ENCODE measurements around the gene ASPG. TPM values are rescaled to one million over a fixed set of nuclear protein-coding genes. Genes with fewer than 3 reads are reported as not detected.

ASPG gene
- total RNA-seq, 2 donors from 2014 or later = 1.3 to 3.2 TPM

GRCh38 chr14:104091061-104091926 is 5.8 kb downstream of the ASPG start:
- DNase-seq (ENCODE audit: low spot score) = peak; percentile 64
- intact Hi-C loops (cut with DNase I) = loop anchor here in 1 of 2 donors (10.0 kb wide), 1 partner anchor 474 kb away; no protein-coding TSS in a partner anchor

GRCh38 chr14:104091927-104092771 is 6.6 kb downstream of the ASPG start:
- intact Hi-C loops (cut with DNase I) = loop anchor here in 1 of 2 donors (10.0 kb wide), 1 partner anchor 473 kb away; no protein-coding TSS in a partner anchor
- DNase-seq (ENCODE audit: low spot score) = peak; percentile 81

- peak; percentile 67 for DNase-seq (ENCODE audit: low spot score)
- intact Hi-C loops (cut with DNase I) = loop anchor here in 1 of 2 donors (10.0 kb wide), 1 partner anchor 472 kb away; no protein-coding TSS in a partner anchor
Observed at GRCh38 chr14:104092931-104093365, 7.4 kb downstream of the ASPG start.

- intact Hi-C loops (cut with DNase I) = loop anchor here in 1 of 2 donors (10.0 kb wide), 1 partner anchor 471 kb away; no protein-coding TSS in a partner anchor
- DNase-seq (ENCODE audit: low spot score) = peak; percentile 79
Observed at GRCh38 chr14:104093366-104094055, 8.0 kb downstream of the ASPG start.

GRCh38 chr14:104094056-104094708 is 8.7 kb downstream of the ASPG start:
- peak; percentile 54 for DNase-seq (ENCODE audit: low spot score)
- intact Hi-C loops (cut with DNase I) = loop anchor here in 1 of 2 donors (10.0 kb wide), 1 partner anchor 471 kb away; no protein-coding TSS in a partner anchor

- DNase-seq (ENCODE audit: low spot score) = peak; percentile 90
- intact Hi-C loops (cut with DNase I) = loop anchor here in 1 of 2 donors (10.0 kb wide), 1 partner anchor 470 kb away; no protein-coding TSS in a partner anchor
Observed at GRCh38 chr14:104094709-104095425, 9.4 kb downstream of the ASPG start.

GRCh38 chr14:104095426-104096310 is 10.2 kb downstream of the ASPG start:
- intact Hi-C loops (cut with DNase I) = loop anchor here in 1 of 2 donors (10.0 kb wide), 1 partner anchor 469 kb away; no protein-coding TSS in a partner anchor
- peak; percentile 76 for DNase-seq (ENCODE audit: low spot score)

- intact Hi-C loops (cut with DNase I) = loop anchor here in 1 of 2 donors (10.0 kb wide), 1 partner anchor 468 kb away; no protein-coding TSS in a partner anchor
- DNase-seq (ENCODE audit: low spot score) = peak; percentile 75
Observed at GRCh38 chr14:104096318-104096717, 10.8 kb downstream of the ASPG start.

GRCh38 chr14:104096751-104097700 is 11.5 kb downstream of the ASPG start:
- intact Hi-C loops (cut with DNase I) = loop anchor here in 1 of 2 donors (10.0 kb wide), 1 partner anchor 468 kb away; no protein-coding TSS in a partner anchor
- peak; percentile 77 for DNase-seq (ENCODE audit: low spot score)

GRCh38 chr14:104098272-104099095 is 13.0 kb downstream of the ASPG start:
- DNase-seq (ENCODE audit: low spot score) = peak; percentile 77
- intact Hi-C loops (cut with DNase I) = loop anchor here in 1 of 2 donors (10.0 kb wide), 1 partner anchor 466 kb away; no protein-coding TSS in a partner anchor

GRCh38 chr14:104099096-104100041 is 13.9 kb downstream of the ASPG start:
- intact Hi-C loops (cut with DNase I) = loop anchor here in 1 of 2 donors (10.0 kb wide), 1 partner anchor 465 kb away; no protein-coding TSS in a partner anchor

GRCh38 chr14:104100171-104101085 is 14.9 kb downstream of the ASPG start:
- intact Hi-C loops (cut with DNase I) = no loop called here
- DNase-seq (ENCODE audit: low spot score) = peak; percentile 60

More at GRCh38 chr14:104099096-104100041, 13.9 kb downstream of the ASPG start:
- DNase-seq (ENCODE audit: low spot score) = peak; percentile 78
